ENCODE data around the gene TRAPPC13. TPM values are rescaled to one million over a fixed set of nuclear protein-coding genes. Genes with fewer than 3 reads are reported as not detected.
"Not testable (repeated sequence)": the region's sequence is repeated elsewhere in the genome, so short reads cannot be mapped to it uniquely, and the experiment has no call there.

TRAPPC13 gene
- total RNA-seq, 2 experiments from 2014 or later = 21.9 to 22.2 TPM

DNA sequence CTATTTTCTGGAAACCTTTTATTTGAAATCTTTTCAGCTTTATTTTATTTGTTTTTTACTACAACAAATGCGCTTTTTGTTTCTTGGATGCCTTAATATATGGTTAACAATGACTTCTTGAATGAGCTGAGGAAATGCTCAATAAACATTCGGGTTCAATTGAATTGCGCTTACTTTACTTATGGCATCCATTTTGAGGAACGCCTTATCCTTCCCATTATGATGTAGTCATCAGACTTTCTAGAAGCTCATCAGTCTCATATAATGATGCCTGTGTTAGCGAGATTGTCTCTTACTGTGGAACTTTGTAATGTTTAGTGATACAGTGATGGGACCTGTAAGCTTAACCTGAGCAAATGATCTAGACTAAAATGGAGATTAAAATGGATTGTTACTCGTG is 916 bp downstream of the TRAPPC13 start:
- peak overlapping the region; percentile 73 for H3K27ac Mint-ChIP-seq
- DNase-seq = no peak
- CTCF ChIA-PET = interaction anchor here (1.4 kb wide), 1 partner anchor 63 kb away, joined by 4 read pairs; the partner anchor contains the start of genes CENPK and PPWD1
- H3K4me1 Mint-ChIP-seq (ENCODE audit: low read depth) = peaks cover 36% of the 10 kb centered on the region
- peaks cover 18% of the 10 kb centered on the region for H3K36me3 Mint-ChIP-seq (ENCODE audit: low read depth)
- peak overlapping the region; percentile 89 for H3K4me3 Mint-ChIP-seq
- no peaks in the 10 kb centered on the region for H3K27me3 Mint-ChIP-seq (ENCODE audit: low read depth)
- no peak for ATAC-seq
- no peaks in the 10 kb centered on the region for H3K9me3 Mint-ChIP-seq (ENCODE audit: insufficient read depth)
- POLR2A ChIA-PET = interaction anchor here (0.6 to 1.5 kb wide), 4 partner anchors 63 to 1542 kb away, joined by 3 to 7 read pairs (median 5); partner anchors contain the start of genes CENPK and PPWD1

DNA sequence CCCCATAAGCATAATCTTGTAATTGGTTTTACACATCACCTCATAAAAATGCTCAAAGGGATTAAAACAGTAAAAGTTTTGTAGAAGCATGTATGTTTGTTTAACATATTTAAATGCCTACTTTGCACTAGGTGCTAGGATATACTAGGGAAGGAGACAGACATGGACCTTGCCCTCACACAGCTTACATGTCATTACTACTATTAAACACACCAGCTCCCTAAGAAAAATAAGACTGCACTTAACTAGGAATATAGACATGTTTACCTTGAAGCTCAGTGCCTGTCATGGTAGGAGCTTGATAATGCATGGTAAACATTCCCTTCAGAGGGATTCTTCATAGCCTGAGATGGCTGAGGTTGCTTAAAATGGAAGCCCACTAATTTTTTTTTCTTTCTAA is 6.2 kb downstream of the TRAPPC13 start:
- no peaks in the 10 kb centered on the region for H3K27me3 Mint-ChIP-seq (ENCODE audit: low read depth)
- H3K9me3 Mint-ChIP-seq (ENCODE audit: insufficient read depth) = no peaks in the 10 kb centered on the region
- peaks cover 18% of the 10 kb centered on the region for H3K4me1 Mint-ChIP-seq (ENCODE audit: low read depth)
- no peak overlapping the region for H3K4me3 Mint-ChIP-seq
- H3K36me3 Mint-ChIP-seq (ENCODE audit: low read depth) = peaks cover 19% of the 10 kb centered on the region
- ChIA-PET CTCF (no interaction called here), POLR2A (no interaction called here)
- ATAC-seq (no peak), DNase-seq (no peak)
- no peak overlapping the region for H3K27ac Mint-ChIP-seq

DNA sequence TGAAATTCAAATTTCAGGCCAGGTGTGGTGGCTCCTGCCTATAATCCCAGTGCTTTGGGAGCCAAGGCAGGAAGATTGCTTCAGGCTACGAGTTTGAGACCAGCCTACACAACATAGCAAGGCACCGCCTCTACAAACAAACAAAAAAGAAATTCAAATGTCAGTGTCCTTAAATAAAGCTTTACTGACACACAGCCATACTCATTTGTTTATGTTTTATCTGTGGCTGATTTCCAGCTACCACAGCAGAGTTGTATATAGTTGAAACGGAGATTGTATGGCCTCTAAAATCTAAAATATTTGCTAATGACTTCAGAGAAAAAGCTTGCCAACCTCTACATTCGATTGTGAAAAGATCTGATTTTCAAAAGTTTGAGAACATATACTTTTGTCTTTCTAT is 15.4 kb downstream of the TRAPPC13 start:
- ATAC-seq = no peak
- no peaks in the 10 kb centered on the region for H3K9me3 Mint-ChIP-seq (ENCODE audit: insufficient read depth)
- no peaks in the 10 kb centered on the region for H3K27me3 Mint-ChIP-seq (ENCODE audit: low read depth)
- CTCF ChIA-PET = no interaction called here
- POLR2A ChIA-PET = no interaction called here
- H3K4me1 Mint-ChIP-seq (ENCODE audit: low read depth) = no peaks in the 10 kb centered on the region
- DNase-seq = no peak
- no peak overlapping the region for H3K27ac Mint-ChIP-seq
- peaks cover 25% of the 10 kb centered on the region for H3K36me3 Mint-ChIP-seq (ENCODE audit: low read depth)
- H3K4me3 Mint-ChIP-seq = no peak overlapping the region

DNA sequence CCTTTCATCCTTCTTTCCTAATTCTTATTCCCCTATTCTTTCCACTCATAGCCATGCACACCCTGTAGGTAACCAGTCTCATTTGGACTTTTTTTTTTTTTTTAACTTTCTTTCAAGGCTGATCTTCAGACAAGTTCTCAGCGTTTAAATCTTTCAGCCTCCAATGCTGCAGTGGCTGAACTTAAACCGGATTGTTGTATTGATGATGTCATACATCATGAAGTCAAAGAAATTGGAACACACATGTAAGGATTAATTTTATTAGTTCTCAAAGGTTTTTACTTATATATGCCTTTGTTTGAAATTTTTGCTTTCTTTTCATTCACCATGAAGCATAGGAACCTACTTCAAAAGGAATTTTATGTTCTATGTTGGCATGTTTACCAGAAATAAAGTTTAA is 22.1 kb downstream of the TRAPPC13 start:
- H3K4me3 Mint-ChIP-seq = no peak overlapping the region
- DNase-seq (no peak), ATAC-seq (no peak)
- no peak overlapping the region for H3K27ac Mint-ChIP-seq
- no peaks in the 10 kb centered on the region for H3K27me3 Mint-ChIP-seq (ENCODE audit: low read depth)
- H3K36me3 Mint-ChIP-seq (ENCODE audit: low read depth) = peaks cover 16% of the 10 kb centered on the region
- CTCF ChIA-PET = no interaction called here
- H3K4me1 Mint-ChIP-seq (ENCODE audit: low read depth) = no peaks in the 10 kb centered on the region
- POLR2A ChIA-PET = no interaction called here
- no peaks in the 10 kb centered on the region for H3K9me3 Mint-ChIP-seq (ENCODE audit: insufficient read depth)

DNA sequence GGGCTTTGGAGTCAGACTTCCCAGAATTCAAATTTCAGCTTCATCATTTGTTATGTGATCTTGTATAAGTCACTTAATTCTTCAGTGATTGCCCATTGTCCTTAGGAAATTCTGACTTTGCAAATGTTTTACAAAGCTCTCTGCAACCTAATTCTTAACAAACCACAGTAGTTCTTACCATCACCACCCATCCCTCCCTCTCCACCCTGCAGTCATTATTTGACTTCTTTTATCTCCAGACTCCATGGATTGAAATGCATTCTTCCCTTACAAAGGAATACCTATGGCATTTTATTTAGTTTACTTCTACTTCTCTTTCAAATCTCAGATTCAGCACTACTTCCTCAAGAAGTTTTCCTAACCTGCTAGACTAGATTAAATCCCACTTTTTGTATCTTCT is 23.1 kb downstream of the TRAPPC13 start:
- no peak for DNase-seq
- Mint-ChIP-seq H3K4me3 (no peak overlapping the region), H3K36me3 (ENCODE audit: low read depth) (peaks cover 19% of the 10 kb centered on the region), H3K27ac (no peak overlapping the region), H3K27me3 (ENCODE audit: low read depth) (no peaks in the 10 kb centered on the region), H3K4me1 (ENCODE audit: low read depth) (no peaks in the 10 kb centered on the region), H3K9me3 (ENCODE audit: insufficient read depth) (no peaks in the 10 kb centered on the region)
- POLR2A ChIA-PET = no interaction called here
- CTCF ChIA-PET = no interaction called here
- no peak for ATAC-seq

DNA sequence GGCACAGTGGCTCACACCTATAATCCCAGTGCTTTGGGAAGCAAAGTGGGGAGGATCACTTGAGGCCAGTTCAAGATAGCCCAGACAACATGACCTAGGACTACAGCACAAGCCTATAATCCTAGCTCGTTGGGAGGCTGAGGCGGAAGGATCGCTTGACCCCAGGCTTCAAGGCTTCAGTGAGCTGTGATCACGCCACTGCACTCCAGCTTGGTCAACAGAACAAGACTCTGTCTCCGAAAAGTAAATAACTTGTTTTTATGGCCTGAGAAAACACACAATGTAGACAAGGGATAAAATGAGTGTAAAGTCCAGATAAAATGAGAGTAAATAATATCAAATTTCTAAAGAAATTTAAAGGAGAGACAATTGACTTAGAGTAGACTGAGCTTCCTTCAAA is 26.3 kb downstream of the TRAPPC13 start:
- Mint-ChIP-seq H3K9me3 (ENCODE audit: insufficient read depth) (no peaks in the 10 kb centered on the region), H3K36me3 (ENCODE audit: low read depth) (peaks cover 20% of the 10 kb centered on the region), H3K27me3 (ENCODE audit: low read depth) (no peaks in the 10 kb centered on the region), H3K4me3 (no peak overlapping the region), H3K4me1 (ENCODE audit: low read depth) (no peaks in the 10 kb centered on the region), H3K27ac (no peak overlapping the region)
- ATAC-seq = no peak
- no peak for DNase-seq
- CTCF ChIA-PET = interaction anchor here (0.6 to 1.4 kb wide), 4 partner anchors 10 to 60 kb away, joined by 3 read pairs; no protein-coding TSS in a partner anchor
- POLR2A ChIA-PET = interaction anchor here (0.7 to 1.7 kb wide), 3 partner anchors 27 to 190 kb away, joined by 3 to 5 read pairs (median 3); partner anchors contain the start of genes CENPK, PPWD1 and TRIM23

DNA sequence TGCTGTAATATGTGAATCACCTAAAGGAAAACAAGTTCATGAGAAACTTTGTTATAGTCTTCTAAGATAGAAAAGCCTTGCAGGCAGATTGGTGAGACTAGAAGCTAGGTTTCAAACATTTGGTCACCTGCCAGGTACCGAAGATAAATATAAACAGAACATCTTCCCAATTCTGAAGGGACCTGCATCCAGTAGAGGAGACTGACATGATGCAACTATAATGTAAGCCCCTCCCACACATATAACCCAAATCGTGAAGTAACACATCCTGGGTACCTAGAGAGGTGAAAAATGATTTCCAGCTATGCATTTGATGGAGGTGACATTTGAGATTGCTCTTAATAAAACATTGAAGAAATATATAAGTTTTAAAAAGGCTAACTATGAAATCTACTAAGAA is 29.9 kb downstream of the TRAPPC13 start:
- H3K4me1 Mint-ChIP-seq (ENCODE audit: low read depth) = no peaks in the 10 kb centered on the region
- no peak overlapping the region for H3K27ac Mint-ChIP-seq
- H3K4me3 Mint-ChIP-seq = no peak overlapping the region
- no peaks in the 10 kb centered on the region for H3K9me3 Mint-ChIP-seq (ENCODE audit: insufficient read depth)
- ATAC-seq (no peak), DNase-seq (no peak)
- H3K27me3 Mint-ChIP-seq (ENCODE audit: low read depth) = no peaks in the 10 kb centered on the region
- peaks cover 19% of the 10 kb centered on the region for H3K36me3 Mint-ChIP-seq (ENCODE audit: low read depth)
- CTCF ChIA-PET = no interaction called here
- POLR2A ChIA-PET = no interaction called here

DNA sequence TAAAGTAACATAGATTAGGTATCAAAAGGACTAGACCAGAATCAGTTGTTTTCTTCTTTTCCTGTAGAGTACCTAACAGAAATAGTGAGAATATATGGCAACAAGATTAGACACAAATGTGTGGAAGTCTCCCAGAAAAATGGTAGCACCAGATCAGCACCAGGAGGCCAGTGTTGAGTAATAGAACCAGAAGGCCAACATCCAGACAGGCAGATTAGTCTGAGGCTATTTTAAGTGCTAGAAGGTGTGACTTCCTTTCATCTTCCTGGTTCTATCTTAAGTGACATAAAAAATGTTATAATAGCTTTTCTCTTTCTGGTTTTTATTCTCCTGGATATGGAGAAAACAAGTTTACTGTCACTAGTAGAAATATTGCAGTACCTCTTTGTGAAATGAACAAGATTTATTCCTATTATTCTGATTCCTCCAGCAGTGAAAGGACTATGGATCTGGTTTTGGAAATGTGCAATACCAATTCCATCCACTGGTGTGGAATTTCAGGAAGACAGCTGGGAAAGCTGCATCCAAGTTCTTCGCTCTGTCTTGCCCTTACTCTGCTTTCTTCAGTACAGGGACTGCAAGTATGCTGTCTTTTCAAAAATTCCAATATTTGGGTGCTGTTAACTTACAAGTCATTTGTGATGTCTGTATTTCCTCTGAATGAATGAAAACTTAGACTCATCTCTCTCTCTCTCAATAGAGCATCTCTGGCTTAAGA is 39.1 kb downstream of the TRAPPC13 start:
- no peak for ATAC-seq
- H3K9me3 Mint-ChIP-seq (ENCODE audit: insufficient read depth) = no peaks in the 10 kb centered on the region
- CTCF ChIA-PET = interaction anchor here (1.0 kb wide), 1 partner anchor 15 kb away, joined by 3 read pairs; no protein-coding TSS in a partner anchor

DNA sequence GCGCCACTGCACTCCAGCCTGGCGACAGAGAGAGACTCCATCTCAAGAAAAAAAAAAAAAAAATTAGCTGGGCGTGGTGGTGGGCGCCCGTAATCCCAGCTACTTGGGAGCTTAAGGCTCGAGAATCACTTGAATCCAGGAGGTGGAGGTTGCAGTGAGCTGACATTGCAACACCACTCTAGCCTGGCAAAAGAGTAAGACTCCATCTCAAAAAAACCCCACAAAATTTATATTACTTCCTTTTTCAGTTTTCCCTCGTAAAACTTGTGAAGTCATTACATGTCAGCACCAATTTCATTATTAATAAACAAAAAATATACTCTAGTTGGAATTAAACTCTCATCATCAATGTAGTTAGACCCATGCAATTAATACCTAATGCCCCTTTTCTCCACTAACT is 43.9 kb downstream of the TRAPPC13 start:
- DNase-seq (no peak), ATAC-seq (no peak)
- peaks cover 1% of the 10 kb centered on the region for H3K4me1 Mint-ChIP-seq (ENCODE audit: low read depth)
- peaks cover 18% of the 10 kb centered on the region for H3K36me3 Mint-ChIP-seq (ENCODE audit: low read depth)
- CTCF ChIA-PET = no interaction called here
- no peak overlapping the region for H3K4me3 Mint-ChIP-seq
- H3K9me3 Mint-ChIP-seq (ENCODE audit: insufficient read depth) = no peaks in the 10 kb centered on the region
- H3K27ac Mint-ChIP-seq = no peak overlapping the region
- POLR2A ChIA-PET = no interaction called here
- no peaks in the 10 kb centered on the region for H3K27me3 Mint-ChIP-seq (ENCODE audit: low read depth)

More for the DNA sequence above, 39.1 kb downstream of the TRAPPC13 start:
- no peak overlapping the region for H3K4me3 Mint-ChIP-seq
- no peaks in the 10 kb centered on the region for H3K27me3 Mint-ChIP-seq (ENCODE audit: low read depth)
- peaks cover 17% of the 10 kb centered on the region for H3K36me3 Mint-ChIP-seq (ENCODE audit: low read depth)
- POLR2A ChIA-PET = no interaction called here
- no peak for DNase-seq
- no peak overlapping the region for H3K27ac Mint-ChIP-seq
- peaks cover 2% of the 10 kb centered on the region for H3K4me1 Mint-ChIP-seq (ENCODE audit: low read depth)

DNA sequence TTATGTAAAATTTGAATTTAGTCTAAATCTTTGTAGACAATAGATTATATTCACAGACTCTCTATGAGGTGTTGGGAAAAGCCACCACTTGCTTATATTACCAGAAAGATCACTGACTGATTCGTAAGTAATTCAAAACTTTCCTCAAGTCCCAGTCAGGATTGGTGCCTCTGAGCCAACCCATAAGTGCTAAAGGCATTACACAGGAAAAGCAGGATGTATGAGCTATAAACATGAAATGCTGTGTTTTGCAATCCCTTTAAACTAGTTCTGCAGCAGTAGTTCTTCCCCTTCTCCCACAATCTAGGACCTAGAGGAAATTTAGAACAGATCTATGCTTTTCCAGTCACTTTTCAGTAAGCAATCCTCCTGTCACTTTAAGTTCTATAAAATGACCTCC is 48.0 kb downstream of the TRAPPC13 start:
- Mint-ChIP-seq H3K4me1 (ENCODE audit: low read depth) (no peaks in the 10 kb centered on the region), H3K36me3 (ENCODE audit: low read depth) (peaks cover 29% of the 10 kb centered on the region), H3K4me3 (no peak overlapping the region), H3K27ac (no peak overlapping the region), H3K27me3 (ENCODE audit: low read depth) (no peaks in the 10 kb centered on the region), H3K9me3 (ENCODE audit: insufficient read depth) (no peaks in the 10 kb centered on the region)
- ChIA-PET POLR2A (no interaction called here), CTCF (no interaction called here)
- no peak for ATAC-seq
- no peak for DNase-seq

DNA sequence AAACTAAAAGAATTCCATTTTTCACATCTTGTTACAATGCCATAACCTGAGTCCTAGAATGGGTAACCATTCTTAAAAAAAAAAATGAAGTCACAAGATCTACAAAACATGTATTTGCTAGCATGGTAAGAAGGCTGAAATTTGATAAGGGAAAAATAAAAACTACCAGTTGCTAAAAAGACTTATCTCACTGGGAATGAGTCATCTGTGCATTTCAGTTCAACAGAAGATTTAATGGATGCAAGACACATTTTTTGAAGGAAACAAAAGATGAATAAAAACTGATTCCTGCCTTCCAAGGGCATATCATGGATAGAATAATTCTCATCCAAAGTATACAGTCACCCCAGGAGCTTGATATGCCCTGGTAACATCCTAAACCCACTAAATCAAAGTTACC is 49.9 kb downstream of the TRAPPC13 start:
- CTCF ChIA-PET = interaction anchor here (1.1 kb wide), 1 partner anchor 24 kb away, joined by 3 read pairs; no protein-coding TSS in a partner anchor
- H3K27ac Mint-ChIP-seq = no peak overlapping the region

DNA sequence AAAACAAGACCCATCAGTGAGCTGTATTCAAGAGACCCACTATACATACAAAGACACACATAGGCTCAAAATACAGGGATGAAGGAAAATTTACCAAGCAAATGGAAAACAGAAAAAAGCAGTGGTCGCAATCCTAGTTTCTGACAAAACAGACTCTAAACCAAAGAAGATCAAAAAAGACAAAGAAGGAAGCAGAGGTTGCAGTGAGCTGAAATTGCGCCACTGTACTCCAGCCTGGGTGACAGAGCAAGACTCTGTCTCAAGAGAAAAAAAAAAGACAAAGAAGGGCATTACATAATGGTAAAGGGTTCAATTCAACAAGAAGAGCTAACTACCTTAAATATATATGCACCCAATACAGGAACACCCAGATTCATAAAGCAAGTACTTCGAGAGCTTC is 51.2 kb downstream of the TRAPPC13 start:
- H3K9me3 Mint-ChIP-seq (ENCODE audit: insufficient read depth); H3K27ac Mint-ChIP-seq; ATAC-seq; H3K4me1 Mint-ChIP-seq (ENCODE audit: low read depth); H3K27me3 Mint-ChIP-seq (ENCODE audit: low read depth); POLR2A ChIA-PET; H3K4me3 Mint-ChIP-seq; DNase-seq: not testable (repeated sequence)
- CTCF ChIA-PET = interaction anchor here (0.6 kb wide), 1 partner anchor 24 kb away, joined by 3 read pairs; no protein-coding TSS in a partner anchor
- peaks cover 44% of the 10 kb centered on the region for H3K36me3 Mint-ChIP-seq (ENCODE audit: low read depth)

More for the DNA sequence above, 49.9 kb downstream of the TRAPPC13 start:
- H3K36me3 Mint-ChIP-seq (ENCODE audit: low read depth) = peaks cover 35% of the 10 kb centered on the region
- DNase-seq (no peak), ATAC-seq (no peak)
- POLR2A ChIA-PET = no interaction called here
- no peaks in the 10 kb centered on the region for H3K9me3 Mint-ChIP-seq (ENCODE audit: insufficient read depth)
- H3K4me3 Mint-ChIP-seq = no peak overlapping the region
- no peaks in the 10 kb centered on the region for H3K4me1 Mint-ChIP-seq (ENCODE audit: low read depth)
- no peaks in the 10 kb centered on the region for H3K27me3 Mint-ChIP-seq (ENCODE audit: low read depth)
